HUES6 (cell line): Measurements from ENCODE around the gene ZCCHC14.

Experiments used
- H3K27ac ChIP-seq: 2 replicates; pipeline ENCODE4 v1.7.0; 2013; ENCODE audit warnings: low read depth, mild to moderate bottlenecking, low read length, inconsistent platforms
- H3K27me3 ChIP-seq: 2 replicates; pipeline ENCODE4 v1.6.1; 2013; ENCODE audit warnings: low read length; ENCODE audit not compliant: control insufficient read depth, insufficient read depth
- H3K36me3 ChIP-seq: 2 replicates; pipeline ENCODE4 v1.6.1; 2013; ENCODE audit warnings: low read length; ENCODE audit not compliant: control insufficient read depth, insufficient read depth
- H3K4me1 ChIP-seq: 2 replicates; pipeline ENCODE4 v1.6.1; 2013; ENCODE audit warnings: low read length; ENCODE audit not compliant: control insufficient read depth, insufficient read depth
- H3K4me3 ChIP-seq: 2 replicates; pipeline ENCODE4 v1.5.1; 2013; ENCODE audit warnings: low read depth, low read length
- H3K9ac ChIP-seq: one replicate; pipeline ENCODE4 v1.6.1; 2013; ENCODE audit warnings: mild to moderate bottlenecking, low read length
- H3K9me3 ChIP-seq: 2 replicates; pipeline ENCODE4 v1.6.1; 2013; ENCODE audit warnings: low read depth, low read length; ENCODE audit not compliant: control insufficient read depth, insufficient read depth

The ZCCHC14 gene

DNA sequence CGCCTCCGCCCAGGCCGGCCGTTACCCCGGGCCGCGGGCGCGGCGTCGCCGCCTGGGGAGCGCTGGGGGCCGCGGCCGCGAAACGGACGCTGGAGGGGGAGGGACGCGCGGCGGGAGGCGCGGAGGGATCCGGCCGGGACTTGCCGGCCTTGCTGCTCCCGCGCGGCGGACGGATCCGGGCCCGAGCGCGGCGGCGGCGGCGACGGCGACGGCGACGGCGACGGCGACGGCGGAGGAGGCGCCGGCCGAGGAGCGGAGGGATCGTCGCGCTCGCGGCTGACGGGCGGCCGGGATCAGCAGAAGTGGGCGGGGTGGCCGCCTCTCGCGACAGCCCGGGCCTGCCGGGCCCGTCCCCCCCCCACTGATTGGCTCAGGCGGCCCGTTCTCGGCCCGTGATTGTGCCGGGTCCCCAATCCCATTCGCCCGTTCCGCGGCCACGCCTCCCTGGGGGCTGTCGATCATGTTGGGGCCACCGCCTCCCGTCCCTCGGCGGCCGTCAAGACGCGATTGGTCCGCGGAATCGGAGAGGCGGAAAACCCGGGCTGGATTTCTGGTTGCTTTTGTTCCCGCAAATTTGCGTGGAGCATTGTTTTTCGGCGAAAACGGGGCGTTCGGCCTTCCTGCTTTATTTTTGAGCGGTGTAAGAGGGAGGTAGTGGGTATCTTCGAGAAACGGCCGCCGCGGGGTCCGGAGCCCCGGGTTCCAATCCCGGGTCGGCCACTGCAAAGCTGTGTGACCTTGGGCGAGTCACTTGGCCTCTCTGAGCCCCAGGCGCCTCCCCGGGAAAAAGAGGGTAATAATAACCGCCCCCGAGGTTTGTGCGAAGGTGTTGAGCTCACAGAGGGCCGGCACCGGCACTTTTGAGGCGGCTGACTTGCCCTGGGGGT, at the start of gene ZCCHC14:
TSS of gene ZCCHC14 (minus strand) at position 304 of the 887 bp plus-strand sequence. CDS start 786 bp downstream, outside the sequence.
- H3K9ac ChIP-seq, result peak within 1 kb of the TSS; percentile 31
- H3K27ac ChIP-seq, result no peak within 1 kb of the TSS
- no peaks in the 10 kb centered on the region for H3K36me3 ChIP-seq
- peak within 1 kb of the TSS; percentile 61 for H3K4me3 ChIP-seq
- peaks cover 23% of the 10 kb centered on the region for H3K4me1 ChIP-seq
- peaks cover 16% of the 10 kb centered on the region; the same call in 1 of the 2 replicates for H3K27me3 ChIP-seq
- no peaks in the 10 kb centered on the region for H3K9me3 ChIP-seq

DNA sequence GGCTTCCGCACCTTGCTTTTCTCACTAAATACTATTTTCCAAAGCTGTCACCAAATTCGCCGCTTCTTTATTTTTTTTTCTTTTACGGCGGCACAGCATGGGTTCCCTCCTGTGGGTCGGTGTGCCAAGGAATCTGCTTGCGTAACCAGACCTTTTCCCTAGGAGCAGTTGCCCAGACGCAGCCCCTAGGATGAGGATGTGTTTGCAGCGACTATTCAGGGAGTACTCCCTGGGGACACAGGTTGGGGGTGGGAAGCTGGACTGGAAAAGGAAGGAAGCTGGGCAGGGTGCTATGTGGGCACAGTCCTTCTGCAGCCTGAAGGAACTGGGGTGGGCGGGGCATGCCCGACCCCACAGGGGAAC, 49.0 kb upstream of the ZCCHC14 start:
- Histone ChIP-seq H3K9me3 (peaks cover 12% of the 10 kb centered on the region), H3K4me1 (peaks cover 7% of the 10 kb centered on the region; the same call in 1 of the 2 replicates), H3K36me3 (no peaks in the 10 kb centered on the region), H3K4me3 (no peak overlapping the region), H3K9ac (no peak overlapping the region), H3K27me3 (no peaks in the 10 kb centered on the region), H3K27ac (no peak overlapping the region)

DNA sequence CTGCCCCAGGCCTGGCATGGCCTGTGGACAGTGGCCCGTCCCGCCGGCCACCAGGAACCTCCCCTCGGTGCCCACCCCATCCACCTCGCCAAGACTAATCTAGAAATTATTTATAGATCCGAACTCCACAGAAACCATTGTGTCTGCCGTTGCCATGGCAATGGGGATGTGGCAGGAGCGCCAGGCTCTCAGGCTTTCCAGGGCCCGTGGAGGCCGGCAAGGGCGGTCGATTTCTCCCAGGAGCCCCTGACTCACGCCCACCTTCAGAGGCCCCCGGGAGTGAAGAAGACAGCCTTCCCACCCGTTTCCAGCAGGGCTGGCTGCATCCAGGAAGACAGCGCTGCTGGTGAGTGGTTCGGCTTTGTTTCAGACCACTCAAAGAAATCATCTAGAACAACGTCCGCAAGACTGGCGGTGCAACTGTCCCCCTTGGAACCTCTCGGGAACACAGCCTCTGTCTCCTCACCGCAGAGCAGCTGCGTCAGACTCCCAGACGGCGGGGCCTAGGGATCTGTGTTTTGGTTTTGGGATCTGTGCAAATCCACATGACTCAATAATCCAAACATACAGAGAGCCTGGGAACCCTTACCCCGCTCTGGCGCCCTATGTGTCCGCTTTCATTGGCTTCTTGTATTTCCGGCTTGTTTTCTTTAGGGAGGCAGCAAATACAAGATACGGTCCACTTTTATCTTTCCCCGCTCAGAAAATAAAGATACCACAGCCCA, 48.5 kb upstream of the ZCCHC14 start:
- Histone ChIP-seq H3K4me3 (no peak overlapping the region), H3K9ac (no peak overlapping the region), H3K9me3 (peaks cover 13% of the 10 kb centered on the region), H3K36me3 (no peaks in the 10 kb centered on the region), H3K27ac (no peak overlapping the region; the same call in 1 of the 2 replicates), H3K4me1 (peaks cover 7% of the 10 kb centered on the region; the same call in 1 of the 2 replicates), H3K27me3 (no peaks in the 10 kb centered on the region)

DNA sequence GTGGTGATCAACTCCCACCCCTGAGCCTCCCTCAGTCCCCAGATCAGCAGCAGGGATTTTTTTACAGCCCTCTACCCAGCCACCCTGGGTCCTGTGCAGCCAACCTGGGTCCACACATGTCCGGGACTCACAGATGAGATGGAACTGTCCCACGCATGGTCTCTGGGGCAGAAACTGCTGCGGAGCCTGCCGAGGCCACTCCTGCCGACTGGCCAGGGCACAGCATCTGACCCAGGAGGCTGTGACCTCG, 48.0 kb upstream of the ZCCHC14 start:
- H3K9ac ChIP-seq, result no peak overlapping the region
- no peaks in the 10 kb centered on the region for H3K27me3 ChIP-seq
- no peak overlapping the region; the same call in 1 of the 2 replicates for H3K27ac ChIP-seq
- H3K36me3 ChIP-seq, result no peaks in the 10 kb centered on the region
- H3K4me3 ChIP-seq, result no peak overlapping the region
- H3K9me3 ChIP-seq, result peaks cover 12% of the 10 kb centered on the region
- peaks cover 7% of the 10 kb centered on the region; the same call in 1 of the 2 replicates for H3K4me1 ChIP-seq

DNA sequence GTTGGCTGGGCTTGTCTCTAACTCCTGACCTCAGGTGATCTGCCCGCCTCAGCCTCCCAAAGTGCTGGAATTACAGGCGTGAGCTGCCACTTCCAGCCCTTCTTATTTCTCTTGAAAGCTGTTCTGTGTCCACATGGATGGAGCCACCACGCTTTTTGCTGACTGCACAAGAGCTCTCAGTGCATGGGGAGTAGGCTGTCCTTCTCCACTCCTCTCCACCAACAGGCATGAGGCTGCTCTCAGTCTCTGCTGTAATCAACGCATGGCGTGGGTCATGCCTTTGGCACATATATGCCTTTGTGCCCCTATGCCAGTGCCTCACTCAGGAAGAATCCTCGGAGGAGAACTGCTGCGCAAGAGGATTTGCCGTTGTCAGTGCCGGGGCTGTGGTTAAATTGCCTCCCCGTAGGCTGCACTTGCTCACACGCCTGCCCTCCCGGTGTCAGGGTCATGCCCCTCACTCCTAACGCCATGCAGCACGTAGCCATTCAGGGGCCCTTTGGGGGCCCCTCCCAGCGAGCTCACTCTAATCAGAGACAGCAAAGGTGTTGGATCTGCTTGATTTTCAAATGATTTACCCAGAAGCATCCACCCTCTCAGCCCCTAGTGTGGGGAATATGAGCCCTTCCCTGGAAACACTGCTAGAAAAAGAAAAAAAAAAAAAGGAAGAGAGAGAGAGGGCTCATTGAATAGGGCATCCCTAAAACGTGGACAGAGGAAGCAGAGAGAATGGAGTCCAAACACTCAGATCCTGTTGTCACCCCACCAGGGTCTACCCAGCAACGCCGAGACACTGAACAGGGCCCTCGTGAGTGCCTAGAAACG, 47.5 kb upstream of the ZCCHC14 start:
- peaks cover 7% of the 10 kb centered on the region; the same call in 1 of the 2 replicates for H3K4me1 ChIP-seq
- H3K27ac ChIP-seq, result no peak overlapping the region; the same call in 1 of the 2 replicates
- no peaks in the 10 kb centered on the region for H3K27me3 ChIP-seq
- H3K9ac ChIP-seq, result no peak overlapping the region
- H3K9me3 ChIP-seq, result peaks cover 13% of the 10 kb centered on the region
- H3K4me3 ChIP-seq, result no peak overlapping the region
- H3K36me3 ChIP-seq, result no peaks in the 10 kb centered on the region

DNA sequence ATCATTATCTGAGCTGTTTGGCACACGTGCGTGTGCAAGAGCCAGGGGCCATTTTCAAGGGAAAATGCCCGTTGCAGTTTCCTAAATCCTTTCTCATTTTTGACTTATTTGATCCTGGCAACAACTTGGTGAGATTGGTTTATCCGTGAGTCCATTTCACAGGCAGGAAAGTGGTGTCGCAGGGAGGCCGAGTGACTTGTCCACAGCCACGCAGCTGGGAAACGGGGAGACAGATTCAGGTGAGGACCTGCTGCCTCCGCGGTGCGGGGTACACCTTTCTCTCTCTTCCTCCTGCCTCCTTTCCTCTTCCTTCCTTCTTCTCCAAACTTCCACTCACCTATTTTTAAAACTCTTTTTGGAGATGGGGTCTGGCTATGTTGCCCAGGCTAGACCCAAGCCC, 46.3 kb upstream of the ZCCHC14 start:
- Histone ChIP-seq H3K4me3 (no peak overlapping the region), H3K9me3 (peaks cover 23% of the 10 kb centered on the region), H3K27ac (no peak overlapping the region), H3K4me1 (peaks cover 7% of the 10 kb centered on the region; the same call in 1 of the 2 replicates), H3K36me3 (no peaks in the 10 kb centered on the region), H3K9ac (no peak overlapping the region), H3K27me3 (no peaks in the 10 kb centered on the region)

DNA sequence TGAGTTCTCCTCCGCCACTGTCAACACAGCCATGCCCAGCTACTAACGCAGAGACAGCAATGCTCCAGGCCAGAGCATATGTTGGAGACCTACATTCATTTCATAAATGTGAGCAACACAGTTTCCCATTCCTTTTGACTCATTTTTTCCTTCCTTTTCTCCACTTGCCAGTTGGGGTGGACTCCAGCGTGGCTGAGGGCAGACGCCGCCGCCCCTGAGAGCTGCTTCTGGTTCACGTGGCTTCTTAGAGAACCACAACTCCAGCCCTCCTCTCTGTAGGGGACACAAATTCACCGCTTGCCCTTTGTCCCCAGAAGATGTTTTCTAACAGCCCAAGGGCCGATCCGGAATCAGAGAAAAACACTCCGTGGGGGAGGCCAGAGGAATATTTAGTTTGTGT, 45.8 kb upstream of the ZCCHC14 start:
- H3K4me1 ChIP-seq, result peaks cover 7% of the 10 kb centered on the region; the same call in 1 of the 2 replicates
- peaks cover 26% of the 10 kb centered on the region for H3K9me3 ChIP-seq
- no peak overlapping the region for H3K9ac ChIP-seq
- no peaks in the 10 kb centered on the region for H3K36me3 ChIP-seq
- H3K27me3 ChIP-seq, result no peaks in the 10 kb centered on the region
- H3K4me3 ChIP-seq, result no peak overlapping the region
- no peak overlapping the region for H3K27ac ChIP-seq

DNA sequence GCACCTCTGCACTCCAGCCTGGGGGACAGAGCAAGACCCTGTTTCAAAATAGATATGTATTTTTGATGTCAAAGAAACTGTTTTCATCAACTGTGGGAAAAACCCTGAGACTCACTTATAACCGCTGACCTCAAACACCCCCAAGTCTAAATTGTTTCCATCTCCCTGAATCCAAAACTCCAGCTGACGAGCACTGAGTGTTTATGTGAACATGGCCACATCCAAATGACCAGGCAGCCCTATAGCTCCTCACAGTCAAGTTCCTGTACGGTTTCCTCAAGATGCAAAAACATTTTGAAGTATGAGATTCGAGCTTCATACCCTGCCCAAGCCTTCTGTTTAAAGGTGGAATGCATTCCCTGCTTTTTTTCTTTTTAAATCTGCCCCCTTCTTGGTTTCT, 45.3 kb upstream of the ZCCHC14 start:
- Histone ChIP-seq H3K9ac (no peak overlapping the region), H3K27me3 (no peaks in the 10 kb centered on the region), H3K9me3 (peaks cover 31% of the 10 kb centered on the region), H3K36me3 (no peaks in the 10 kb centered on the region), H3K27ac (no peak overlapping the region), H3K4me3 (no peak overlapping the region), H3K4me1 (peaks cover 7% of the 10 kb centered on the region; the same call in 1 of the 2 replicates)

DNA sequence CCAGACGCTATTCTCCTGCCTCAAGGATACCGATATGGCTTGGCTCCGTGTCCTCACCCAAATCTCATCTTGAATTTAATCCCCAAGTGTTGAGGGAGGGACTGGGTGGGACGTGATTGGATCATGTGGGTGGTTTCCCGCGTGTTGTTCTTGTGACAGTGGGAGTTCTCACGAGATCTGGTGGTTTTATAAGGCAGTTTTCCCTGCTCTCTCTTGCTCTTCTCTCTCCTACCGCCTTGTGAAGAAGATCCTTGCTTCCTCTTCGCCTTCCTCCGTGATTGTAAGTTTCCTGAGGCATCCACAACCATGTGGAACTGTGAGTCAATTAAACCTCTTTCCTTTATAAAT, 43.9 kb upstream of the ZCCHC14 start:
- Histone ChIP-seq H3K9ac (no peak overlapping the region), H3K4me3 (no peak overlapping the region), H3K4me1 (peaks cover 7% of the 10 kb centered on the region; the same call in 1 of the 2 replicates), H3K36me3 (no peaks in the 10 kb centered on the region), H3K27me3 (no peaks in the 10 kb centered on the region), H3K27ac (no peak overlapping the region), H3K9me3 (peaks cover 43% of the 10 kb centered on the region)

DNA sequence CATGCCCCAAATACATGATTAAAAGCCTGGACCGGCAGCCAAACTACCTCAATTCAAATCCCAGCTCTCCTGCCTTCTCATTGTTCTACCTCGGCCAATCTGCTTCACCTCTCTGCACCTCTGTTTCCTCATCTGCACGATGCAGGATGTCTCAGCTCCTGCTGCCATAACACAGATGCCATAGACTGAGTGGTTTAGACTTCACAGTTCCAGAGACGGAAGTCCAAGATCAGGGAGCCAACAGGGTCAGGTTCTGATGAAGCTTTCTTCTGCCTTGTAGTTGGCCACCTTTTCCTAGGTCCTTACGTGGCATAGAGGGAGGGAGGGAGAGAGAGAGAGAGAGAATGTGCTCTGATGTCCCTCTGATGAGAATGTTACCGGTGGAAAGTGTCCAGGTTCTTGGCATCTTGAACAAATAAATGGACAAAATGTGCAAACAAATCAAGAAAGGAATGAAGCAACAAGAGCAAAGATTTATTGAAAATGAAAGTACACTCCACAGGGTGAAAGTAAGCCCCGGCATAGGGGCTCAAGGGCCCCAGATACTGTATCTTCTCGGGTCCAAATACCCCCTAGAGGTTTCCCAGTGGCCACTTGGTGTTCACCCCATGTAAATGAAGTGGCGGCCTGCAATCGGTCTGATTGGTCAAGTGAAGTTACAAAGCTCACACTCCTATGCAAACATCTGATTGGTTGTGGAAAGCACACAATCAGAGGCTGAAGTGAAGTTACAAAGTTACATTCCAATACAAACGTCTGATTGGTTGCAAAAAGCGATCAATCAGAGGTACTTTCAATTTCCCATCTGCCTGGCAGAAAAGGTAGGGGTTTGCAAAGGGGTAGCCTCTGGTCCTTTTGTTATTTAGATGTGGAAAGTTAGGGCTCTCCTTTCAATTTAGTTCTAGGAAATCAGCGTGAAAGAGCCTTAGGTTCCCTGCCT, 43.3 kb upstream of the ZCCHC14 start:
- Histone ChIP-seq H3K27ac (no peak overlapping the region), H3K36me3 (no peaks in the 10 kb centered on the region), H3K9me3 (peaks cover 43% of the 10 kb centered on the region), H3K9ac (no peak overlapping the region), H3K27me3 (no peaks in the 10 kb centered on the region), H3K4me1 (peaks cover 7% of the 10 kb centered on the region; the same call in 1 of the 2 replicates), H3K4me3 (no peak overlapping the region)
